Measurements from ENCODE around the gene HDAC4. TPM values are rescaled to one million over a fixed set of nuclear protein-coding genes. Genes with fewer than 3 reads are reported as not detected.

The HDAC4 gene
- total RNA-seq, 2 donors from 2014 or later, result 8.1 to 20.1 TPM

DNA sequence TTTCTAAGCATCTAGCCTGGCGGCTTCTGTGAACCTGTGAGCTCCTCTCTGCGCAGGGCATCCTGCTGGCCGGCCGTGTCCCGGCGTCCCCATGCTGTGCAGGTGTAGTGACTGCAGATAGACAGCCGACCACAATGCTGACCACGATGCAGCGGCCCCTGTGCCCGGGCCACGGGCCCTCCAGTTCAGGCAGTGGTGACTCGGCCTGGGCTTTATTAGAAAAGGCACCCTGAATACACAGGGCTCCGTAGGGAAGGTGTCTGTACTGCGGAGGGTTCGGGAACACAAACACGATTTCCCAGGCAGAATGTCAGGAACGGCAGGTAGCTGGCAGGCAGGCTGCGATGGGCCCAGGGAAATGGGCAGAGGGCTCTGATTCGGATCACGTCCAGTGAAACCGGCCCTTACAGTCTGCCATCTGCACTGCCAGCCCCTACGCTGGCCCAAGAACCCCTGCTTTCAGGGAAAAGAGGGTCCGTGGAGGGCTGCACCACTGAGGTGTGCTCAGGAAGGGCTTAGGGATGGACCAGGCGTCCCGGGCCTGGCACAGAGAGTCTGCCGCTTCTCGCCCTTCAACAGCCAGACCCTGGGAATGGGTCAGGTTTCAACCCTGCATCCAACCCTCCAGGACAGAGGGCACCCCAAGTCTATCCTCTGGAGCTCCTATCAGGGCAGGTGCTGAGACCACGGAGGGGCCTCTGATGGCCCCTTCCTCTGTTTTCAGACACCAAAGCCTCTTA, 196.5 kb downstream of the HDAC4 start:
- Histone ChIP-seq H3K27ac (no peak overlapping the region), H3K4me1 (peaks cover 0 to 22% of the 10 kb centered on the region in 2 donors), H3K27me3 (no peaks in the 10 kb centered on the region), H3K9me3 (no peaks in the 10 kb centered on the region), H3K36me3 (no peaks in the 10 kb centered on the region), H3K4me3 (no peak overlapping the region)
- TF ChIP-seq, protein P1, sequence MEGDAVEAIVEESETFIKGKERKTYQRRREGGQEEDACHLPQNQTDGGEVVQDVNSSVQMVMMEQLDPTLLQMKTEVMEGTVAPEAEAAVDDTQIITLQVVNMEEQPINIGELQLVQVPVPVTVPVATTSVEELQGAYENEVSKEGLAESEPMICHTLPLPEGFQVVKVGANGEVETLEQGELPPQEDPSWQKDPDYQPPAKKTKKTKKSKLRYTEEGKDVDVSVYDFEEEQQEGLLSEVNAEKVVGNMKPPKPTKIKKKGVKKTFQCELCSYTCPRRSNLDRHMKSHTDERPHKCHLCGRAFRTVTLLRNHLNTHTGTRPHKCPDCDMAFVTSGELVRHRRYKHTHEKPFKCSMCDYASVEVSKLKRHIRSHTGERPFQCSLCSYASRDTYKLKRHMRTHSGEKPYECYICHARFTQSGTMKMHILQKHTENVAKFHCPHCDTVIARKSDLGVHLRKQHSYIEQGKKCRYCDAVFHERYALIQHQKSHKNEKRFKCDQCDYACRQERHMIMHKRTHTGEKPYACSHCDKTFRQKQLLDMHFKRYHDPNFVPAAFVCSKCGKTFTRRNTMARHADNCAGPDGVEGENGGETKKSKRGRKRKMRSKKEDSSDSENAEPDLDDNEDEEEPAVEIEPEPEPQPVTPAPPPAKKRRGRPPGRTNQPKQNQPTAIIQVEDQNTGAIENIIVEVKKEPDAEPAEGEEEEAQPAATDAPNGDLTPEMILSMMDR (IDR thresholded peaks at IDR 0.05), result no peak
- DNase-seq (ENCODE audit: low spot score), result no peak

- Histone ChIP-seq H3K36me3 (no peaks in the 10 kb centered on the region), H3K4me1 (peaks cover 0 to 22% of the 10 kb centered on the region in 2 donors), H3K27me3 (no peaks in the 10 kb centered on the region), H3K9me3 (no peaks in the 10 kb centered on the region), H3K4me3 (no peak overlapping the region), H3K27ac (no peak overlapping the region)
- TF ChIP-seq, protein P1 (IDR thresholded peaks at IDR 0.05), result no peak
- no peak for DNase-seq (ENCODE audit: low spot score)
Observed at GRCh38 chr2:239203443-239204135, 197.2 kb downstream of the HDAC4 start.

- H3K36me3 ChIP-seq, result no peaks in the 10 kb centered on the region
- no peak for DNase-seq (ENCODE audit: low spot score)
- peaks cover 0 to 22% of the 10 kb centered on the region in 2 donors for H3K4me1 ChIP-seq
- TF ChIP-seq, protein P1 (IDR thresholded peaks at IDR 0.05), result no peak
- H3K9me3 ChIP-seq, result no peaks in the 10 kb centered on the region
- H3K27ac ChIP-seq, result no peak overlapping the region
- no peak overlapping the region for H3K4me3 ChIP-seq
- H3K27me3 ChIP-seq, result no peaks in the 10 kb centered on the region
Observed at GRCh38 chr2:239202836-239203235, 198.0 kb downstream of the HDAC4 start.

DNA sequence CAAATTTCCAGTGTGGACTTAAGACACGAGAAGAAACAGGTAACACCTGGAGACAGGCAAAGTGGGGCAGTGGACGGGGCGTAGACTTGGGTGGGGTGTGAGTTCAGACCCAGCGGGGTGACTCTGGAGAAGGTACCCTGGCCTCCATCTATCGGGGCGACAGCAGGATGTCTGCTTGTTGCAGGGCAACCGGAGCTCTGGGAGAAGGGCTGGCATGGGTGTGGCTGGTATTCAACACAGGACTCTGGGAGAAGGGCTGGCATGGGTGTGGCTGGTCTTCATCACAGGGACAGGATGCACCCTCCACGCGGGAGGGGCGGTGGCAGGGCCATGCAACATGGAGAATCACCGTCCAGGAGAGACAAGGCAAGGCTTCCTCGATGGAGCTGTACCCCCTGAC, 198.5 kb downstream of the HDAC4 start:
- Histone ChIP-seq H3K36me3 (no peaks in the 10 kb centered on the region), H3K27ac (no peak overlapping the region), H3K4me3 (no peak overlapping the region), H3K9me3 (no peaks in the 10 kb centered on the region), H3K4me1 (peaks cover 0 to 22% of the 10 kb centered on the region in 2 donors), H3K27me3 (no peaks in the 10 kb centered on the region)
- DNase-seq (ENCODE audit: low spot score), result no peak
- TF ChIP-seq, protein P1 (IDR thresholded peaks at IDR 0.05), result no peak

DNA sequence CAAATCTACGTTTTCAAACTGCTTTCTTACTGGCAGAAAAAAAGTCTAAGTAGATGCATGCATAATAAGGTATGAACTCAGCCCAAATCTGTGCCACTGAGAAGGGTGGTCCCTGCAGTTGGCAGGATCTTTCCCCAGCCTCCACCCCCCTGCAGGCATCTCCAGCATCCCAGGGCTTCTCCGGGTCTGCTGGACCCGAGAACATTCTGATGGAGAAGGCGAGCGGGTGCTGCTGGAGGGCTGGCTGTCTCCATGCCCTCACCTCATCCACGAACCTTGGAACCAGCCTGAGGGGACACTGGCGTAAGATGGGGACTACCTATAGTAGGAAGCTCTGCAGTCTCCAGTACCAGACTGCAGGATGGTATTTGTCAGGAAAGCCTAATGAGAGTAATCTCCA, 198.9 kb downstream of the HDAC4 start:
- Histone ChIP-seq H3K4me3 (no peak overlapping the region), H3K27ac (peak overlapping the region in 1 of 2 donors; percentile 49), H3K36me3 (peaks cover 2% of the 10 kb centered on the region), H3K27me3 (no peaks in the 10 kb centered on the region), H3K4me1 (peaks cover 0 to 22% of the 10 kb centered on the region in 2 donors), H3K9me3 (no peaks in the 10 kb centered on the region)
- TF ChIP-seq, protein P1 (IDR thresholded peaks at IDR 0.05), result no peak
- no peak for DNase-seq (ENCODE audit: low spot score)

All from right atrium auricular region (tissue), 2 donors.